Neural progenitor cell (in vitro differentiated cells): ENCODE results near the gene LSM14B. TPM values are rescaled to one million over a fixed set of nuclear protein-coding genes. Genes with fewer than 3 reads are reported as not detected.

ENCODE experiments used
- DNase-seq: peaks from one replicate; pipeline ENCODE4 v3.0.0-alpha.2; 2016; ENCODE audit warnings: low spot score
- H2AFZ ChIP-seq: fragments of 200-600 bp; sonication (generic); replicated peaks from 2 replicates; pipeline ENCODE4 v1.6.1; 2016; ENCODE audit warnings: antibody characterized with exemption
- H3F3A ChIP-seq: fragments of 200-600 bp; sonication (generic); 2 replicates; pipeline ENCODE4 v1.6.1; 2016; ENCODE audit warnings: antibody characterized with exemption, low read depth
- H3K27ac ChIP-seq: fragments of 200-600 bp; sonication (generic); 2 replicates; pipeline ENCODE4 v1.5.1; 2016; ENCODE audit warnings: mild to moderate bottlenecking
- H3K27me3 ChIP-seq: fragments of 200-600 bp; sonication (generic); 2 replicates; pipeline ENCODE4 v1.6.1; 2016; ENCODE audit warnings: mild to moderate bottlenecking, moderate library complexity
- H3K36me3 ChIP-seq: fragments of 200-600 bp; sonication (generic); 2 replicates; pipeline ENCODE4 v1.5.1; 2016
- H3K4me1 ChIP-seq: fragments of 200-600 bp; sonication (generic); 2 replicates; pipeline ENCODE4 v1.6.1; 2016; ENCODE audit warnings: mixed run types
- H3K4me2 ChIP-seq: fragments of 200-600 bp; sonication (generic); 2 replicates; pipeline ENCODE4 v1.6.1; 2016
- H3K4me3 ChIP-seq: fragments of 200-600 bp; sonication (generic); 2 replicates; pipeline ENCODE4 v1.5.1; 2016
- H3K79me2 ChIP-seq: fragments of 200-600 bp; sonication (generic); 2 replicates; pipeline ENCODE4 v1.6.1; 2016; ENCODE audit warnings: low read depth
- H3K9ac ChIP-seq: fragments of 200-600 bp; sonication (generic); 2 replicates; pipeline ENCODE4 v1.6.1; 2016
- H3K9me3 ChIP-seq: fragments of 200-600 bp; sonication (generic); 2 replicates; pipeline ENCODE4 v1.5.1; 2016; ENCODE audit warnings: low read depth
- H4K20me1 ChIP-seq: fragments of 200-600 bp; sonication (generic); 2 replicates; pipeline ENCODE4 v1.6.1; 2016; ENCODE audit warnings: low read depth
- H3K27ac Mint-ChIP-seq: 3 replicates; pipeline ENCODE4 v1.8.0; 2021; ENCODE audit warnings: mixed read lengths
- H3K27me3 Mint-ChIP-seq: 2 replicates; pipeline ENCODE4 v1.8.0; 2022; ENCODE audit warnings: low read depth, mild to moderate bottlenecking, inconsistent platforms, moderate library complexity, mixed read lengths; ENCODE audit not compliant: insufficient read depth
- H3K36me3 Mint-ChIP-seq: 3 replicates; pipeline ENCODE4 v1.8.0; 2021; ENCODE audit warnings: mixed read lengths
- H3K4me1 Mint-ChIP-seq: 3 replicates; pipeline ENCODE4 v1.8.0; 2021; ENCODE audit warnings: mixed read lengths
- H3K4me3 Mint-ChIP-seq: 3 replicates; pipeline ENCODE4 v1.8.0; 2021; ENCODE audit warnings: mild to moderate bottlenecking, moderate library complexity, mixed read lengths
- H3K9me3 Mint-ChIP-seq: 3 replicates; pipeline ENCODE4 v1.8.0; 2020; ENCODE audit warnings: mixed read lengths
- EZH2 ChIP-seq: fragments of 200-600 bp; sonication (generic); IDR thresholded peaks from 2 replicates; pipeline ENCODE4 v1.6.1; 2017; ENCODE audit warnings: antibody characterized with exemption, mild to moderate bottlenecking, moderate library complexity
- EZH2phosphoT487 ChIP-seq: fragments of 200-600 bp; sonication (generic); IDR thresholded peaks from 2 replicates; pipeline ENCODE4 v1.6.1; 2017; ENCODE audit warnings: antibody characterized with exemption
- total RNA-seq: library from RNA; depleted of rRNA; stranded (reverse); fragments of >200 nt; gene quantifications from 2 replicates; pipeline ENCODE4 v1.2.3, GENCODE V29; 2015; ENCODE audit warnings: low replicate concordance
- TF ChIP-seq, protein P1 (sequence below): fragments of 200-600 bp; sonication (generic); IDR thresholded peaks from 2 replicates; pipeline ENCODE4 v1.5.1; 2017; ENCODE audit warnings: antibody characterized with exemption, mild to moderate bottlenecking

LSM14B gene
- total RNA-seq, 1 donor from 2014 or later, result 52.6 TPM

DNA sequence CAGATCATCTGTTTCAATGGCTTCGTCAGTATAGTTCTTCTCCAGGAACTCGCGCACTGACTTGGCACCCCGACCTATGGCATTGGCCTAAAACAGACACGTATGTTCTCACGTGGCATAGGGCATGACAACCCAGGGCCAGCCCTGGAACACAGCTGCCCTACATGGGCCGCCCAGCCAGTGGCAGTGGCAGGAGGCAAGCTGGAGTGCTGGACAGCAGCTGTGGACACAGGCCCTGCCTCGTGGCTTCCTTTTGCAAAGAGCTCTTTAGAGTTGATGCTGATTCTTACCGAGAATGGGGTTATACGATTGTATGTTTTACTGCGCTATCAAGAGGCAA, 15.9 kb downstream of the LSM14B start:
- Histone ChIP-seq H3K4me1 (peaks cover 8% of the 10 kb centered on the region), H2AFZ (no peak overlapping the region), H3F3A (peaks cover 58% of the 10 kb centered on the region), H3K27ac (no peak overlapping the region), H3K9me3 (no peaks in the 10 kb centered on the region), H3K4me2 (no peak overlapping the region), H4K20me1 (peaks cover 89% of the 10 kb centered on the region), H3K27me3 (no peaks in the 10 kb centered on the region), H3K4me3 (no peak overlapping the region), H3K79me2 (peaks cover 48% of the 10 kb centered on the region), H3K9ac (no peak overlapping the region), H3K36me3 (peaks cover 8% of the 10 kb centered on the region)
- Mint-ChIP-seq H3K9me3 (no peaks in the 10 kb centered on the region), H3K27me3 (peaks cover 7% of the 10 kb centered on the region), H3K4me1 (peaks cover 20% of the 10 kb centered on the region), H3K36me3 (peaks cover 29% of the 10 kb centered on the region), H3K4me3 (peak overlapping the region; percentile 27), H3K27ac (no peak overlapping the region)
- DNase-seq, result no peak
- TF ChIP-seq EZH2, result no peak
- no peak for TF ChIP-seq EZH2phosphoT487
- TF ChIP-seq, protein P1, sequence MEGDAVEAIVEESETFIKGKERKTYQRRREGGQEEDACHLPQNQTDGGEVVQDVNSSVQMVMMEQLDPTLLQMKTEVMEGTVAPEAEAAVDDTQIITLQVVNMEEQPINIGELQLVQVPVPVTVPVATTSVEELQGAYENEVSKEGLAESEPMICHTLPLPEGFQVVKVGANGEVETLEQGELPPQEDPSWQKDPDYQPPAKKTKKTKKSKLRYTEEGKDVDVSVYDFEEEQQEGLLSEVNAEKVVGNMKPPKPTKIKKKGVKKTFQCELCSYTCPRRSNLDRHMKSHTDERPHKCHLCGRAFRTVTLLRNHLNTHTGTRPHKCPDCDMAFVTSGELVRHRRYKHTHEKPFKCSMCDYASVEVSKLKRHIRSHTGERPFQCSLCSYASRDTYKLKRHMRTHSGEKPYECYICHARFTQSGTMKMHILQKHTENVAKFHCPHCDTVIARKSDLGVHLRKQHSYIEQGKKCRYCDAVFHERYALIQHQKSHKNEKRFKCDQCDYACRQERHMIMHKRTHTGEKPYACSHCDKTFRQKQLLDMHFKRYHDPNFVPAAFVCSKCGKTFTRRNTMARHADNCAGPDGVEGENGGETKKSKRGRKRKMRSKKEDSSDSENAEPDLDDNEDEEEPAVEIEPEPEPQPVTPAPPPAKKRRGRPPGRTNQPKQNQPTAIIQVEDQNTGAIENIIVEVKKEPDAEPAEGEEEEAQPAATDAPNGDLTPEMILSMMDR, result no peak

DNA sequence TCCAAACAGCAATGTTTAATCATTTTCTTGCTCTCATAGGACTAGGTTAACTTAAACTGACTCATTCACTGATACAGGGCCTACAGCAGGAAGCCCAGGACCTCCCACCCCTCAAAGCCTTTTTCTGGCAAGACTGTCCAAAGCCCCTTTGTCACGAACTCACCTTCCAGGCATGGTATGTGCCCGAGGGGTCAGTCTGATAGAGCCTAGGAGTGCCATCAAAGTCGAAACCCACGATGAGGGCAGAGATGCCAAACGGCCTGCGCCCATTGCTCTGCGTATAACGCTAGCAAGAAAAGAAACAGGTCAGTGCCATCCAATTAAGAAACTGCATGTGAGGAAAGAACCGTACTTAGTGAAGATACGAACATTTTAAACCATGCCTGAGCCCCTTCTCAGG, 16.6 kb downstream of the LSM14B start:
- peaks cover 82% of the 10 kb centered on the region for H4K20me1 ChIP-seq
- Mint-ChIP-seq H3K4me1 (peaks cover 20% of the 10 kb centered on the region), H3K36me3 (peaks cover 29% of the 10 kb centered on the region), H3K4me3 (no peak overlapping the region), H3K27ac (no peak overlapping the region), H3K9me3 (no peaks in the 10 kb centered on the region), H3K27me3 (peaks cover 7% of the 10 kb centered on the region)
- H3K79me2 ChIP-seq, result peaks cover 49% of the 10 kb centered on the region
- no peak overlapping the region for H3K4me3 ChIP-seq
- H3F3A ChIP-seq, result peaks cover 58% of the 10 kb centered on the region
- no peak overlapping the region for H3K9ac ChIP-seq
- no peak for TF ChIP-seq EZH2phosphoT487
- DNase-seq, result no peak
- no peak overlapping the region for H2AFZ ChIP-seq
- peaks cover 8% of the 10 kb centered on the region for H3K4me1 ChIP-seq
- H3K36me3 ChIP-seq, result peaks cover 8% of the 10 kb centered on the region
- H3K27ac ChIP-seq, result no peak overlapping the region
- H3K4me2 ChIP-seq, result no peak overlapping the region
- no peaks in the 10 kb centered on the region for H3K27me3 ChIP-seq
- H3K9me3 ChIP-seq, result no peaks in the 10 kb centered on the region

DNA sequence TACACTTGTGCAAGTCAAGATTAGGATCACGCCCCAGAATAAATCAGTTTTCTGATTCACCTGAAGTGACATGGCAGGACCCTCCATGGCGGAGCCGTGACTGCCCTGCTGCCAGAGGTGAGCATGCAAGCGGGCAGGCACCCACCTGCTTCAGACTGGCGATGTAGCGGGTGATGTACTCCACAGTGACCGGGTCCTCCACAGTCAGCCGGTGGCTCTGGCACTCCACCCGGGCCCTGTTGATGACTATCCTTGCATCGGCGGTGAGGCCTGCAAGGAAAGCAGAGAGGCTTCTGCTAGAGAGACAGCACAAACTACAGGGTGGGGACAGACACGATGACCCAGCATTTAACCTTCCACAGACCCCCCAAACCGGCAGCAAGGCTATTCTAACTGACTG, 17.4 kb downstream of the LSM14B start:
- H4K20me1 ChIP-seq, result peaks cover 81% of the 10 kb centered on the region
- Mint-ChIP-seq H3K4me1 (peaks cover 23% of the 10 kb centered on the region), H3K27ac (no peak overlapping the region), H3K9me3 (no peaks in the 10 kb centered on the region), H3K36me3 (peaks cover 29% of the 10 kb centered on the region), H3K27me3 (peaks cover 10% of the 10 kb centered on the region), H3K4me3 (no peak overlapping the region)
- H3F3A ChIP-seq, result peaks cover 57% of the 10 kb centered on the region
- no peak overlapping the region for H2AFZ ChIP-seq
- H3K9ac ChIP-seq, result no peak overlapping the region
- H3K79me2 ChIP-seq, result peaks cover 56% of the 10 kb centered on the region
- H3K4me2 ChIP-seq, result no peak overlapping the region
- peaks cover 10% of the 10 kb centered on the region for H3K4me1 ChIP-seq
- DNase-seq, result no peak
- peaks cover 8% of the 10 kb centered on the region for H3K36me3 ChIP-seq
- no peak for TF ChIP-seq EZH2phosphoT487
- TF ChIP-seq, protein P1, result no peak
- no peak overlapping the region for H3K4me3 ChIP-seq
- H3K27me3 ChIP-seq, result no peaks in the 10 kb centered on the region
- H3K27ac ChIP-seq, result no peak overlapping the region
- no peaks in the 10 kb centered on the region for H3K9me3 ChIP-seq

DNA sequence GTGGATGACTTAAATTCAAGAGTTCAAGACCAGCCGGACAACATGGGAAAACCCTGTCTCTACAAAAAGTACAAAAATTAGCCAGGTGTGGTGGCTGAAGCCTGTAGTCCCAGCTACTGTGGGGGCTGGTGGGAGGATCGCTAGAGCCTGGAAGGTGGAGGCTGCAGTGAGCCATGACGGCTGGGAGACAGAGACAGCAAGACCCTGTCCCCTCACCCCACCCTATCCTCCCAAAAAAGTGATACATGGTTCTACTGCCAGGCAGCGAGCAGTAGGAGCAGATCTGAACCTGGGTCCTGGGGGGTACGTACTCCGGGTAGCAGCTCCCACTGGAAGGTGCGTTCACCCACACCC, 18.7 kb downstream of the LSM14B start:
- Histone ChIP-seq H3K4me1 (peaks cover 13% of the 10 kb centered on the region), H3K36me3 (peaks cover 8% of the 10 kb centered on the region)

More for the DNA sequence above, 18.7 kb downstream of the LSM14B start:
- Mint-ChIP-seq H3K36me3 (peaks cover 33% of the 10 kb centered on the region), H3K9me3 (no peaks in the 10 kb centered on the region), H3K27ac (no peak overlapping the region), H3K27me3 (peaks cover 14% of the 10 kb centered on the region), H3K4me1 (peaks cover 35% of the 10 kb centered on the region), H3K4me3 (peak overlapping the region; percentile 96)
- Histone ChIP-seq H2AFZ (no peak overlapping the region), H3K9me3 (no peaks in the 10 kb centered on the region), H4K20me1 (peaks cover 83% of the 10 kb centered on the region), H3K27me3 (no peaks in the 10 kb centered on the region), H3K9ac (no peak overlapping the region), H3F3A (peaks cover 43% of the 10 kb centered on the region), H3K27ac (no peak overlapping the region), H3K4me2 (peak overlapping the region; percentile 96), H3K4me3 (peak overlapping the region; percentile 92), H3K79me2 (peaks cover 70% of the 10 kb centered on the region)
- no peak for TF ChIP-seq EZH2
- TF ChIP-seq EZH2phosphoT487, result no peak
- TF ChIP-seq, protein P1, result no peak
- DNase-seq, result no peak
